GM21619 (cell line): ENCODE measurements around the gene MYLK4.

Experiments
- ATAC-seq: cut with Tn5 transposase; IDR thresholded peaks from one replicate; pipeline ENCODE4 v1.9.1; 2021; ENCODE audit not compliant: unreplicated experiment

The MYLK4 gene

DNA sequence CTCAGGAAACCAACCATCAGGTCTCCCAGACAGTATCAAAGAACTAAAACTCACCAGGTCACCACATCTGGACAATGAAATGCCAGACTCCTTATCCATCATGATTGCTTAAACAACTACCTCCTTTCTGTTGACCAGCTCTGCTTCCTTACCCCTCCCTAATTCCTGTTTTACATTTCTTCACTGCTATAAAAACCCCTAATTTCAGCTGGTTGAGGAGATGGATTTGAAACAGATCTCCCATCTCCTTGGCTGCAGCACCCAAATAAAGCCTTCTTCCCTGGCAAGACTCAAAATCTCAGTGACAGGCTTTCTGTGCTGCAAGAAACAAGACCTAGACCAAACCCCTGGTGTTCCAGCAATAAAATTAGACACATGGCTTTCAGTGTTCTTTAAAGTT, 40.3 kb downstream of the MYLK4 start:
- ATAC-seq = no peak

DNA sequence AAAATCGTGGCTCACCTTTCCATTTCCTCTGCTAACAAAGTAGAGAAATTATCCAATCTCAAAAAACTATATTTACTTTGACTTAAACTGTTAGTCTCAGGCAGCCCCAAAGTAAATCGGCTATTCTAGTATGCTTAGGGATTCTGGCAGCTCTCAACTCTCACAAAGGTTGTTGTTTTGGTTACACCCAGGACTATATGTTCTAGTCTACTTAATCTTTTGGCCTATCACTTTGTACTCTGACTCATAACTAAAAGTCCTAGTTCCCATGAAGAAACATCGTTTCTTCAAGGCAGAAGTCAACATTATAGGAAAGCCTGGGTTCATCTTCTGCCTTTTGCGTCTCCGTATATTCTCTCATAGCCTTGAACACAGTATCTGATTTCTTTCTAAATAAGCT, 42.3 kb downstream of the MYLK4 start:
- ATAC-seq = no peak

- no peak for ATAC-seq
These were observed 44.2 kb downstream of the MYLK4 start for GRCh38 chr6:2706558-2706957.

GRCh38 chr6:2705256-2705655, 45.5 kb downstream of the MYLK4 start:
- ATAC-seq = no peak

GRCh38 chr6:2697291-2697690, 53.4 kb downstream of the MYLK4 start:
- ATAC-seq = no peak

- ATAC-seq = no peak
These were observed 55.1 kb downstream of the MYLK4 start for GRCh38 chr6:2695454-2696095.

DNA sequence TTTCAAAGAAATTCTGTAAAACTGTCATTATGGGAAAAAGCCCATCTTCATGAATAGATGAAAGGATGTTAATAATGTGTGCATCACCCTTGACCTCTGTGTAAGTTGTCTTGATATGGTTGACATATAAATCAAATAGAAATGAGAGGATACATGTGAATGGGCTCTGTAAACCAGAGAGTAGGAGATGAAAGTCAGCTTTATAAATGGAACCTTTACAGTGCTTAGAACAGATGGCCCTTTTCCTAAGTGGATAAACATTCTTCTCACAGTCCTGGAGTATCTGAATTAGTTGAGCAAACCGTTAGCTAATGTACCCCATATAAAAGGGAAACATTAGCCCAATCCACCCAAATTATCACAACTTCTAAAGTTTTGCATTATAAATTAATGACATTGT, 57.5 kb downstream of the MYLK4 start:
- ATAC-seq = no peak

GRCh38 chr6:2688401-2689064, 62.2 kb downstream of the MYLK4 start:
- ATAC-seq = no peak

GRCh38 chr6:2687456-2687855, 63.3 kb downstream of the MYLK4 start:
- no peak for ATAC-seq

GRCh38 chr6:2686515-2686914, 64.2 kb downstream of the MYLK4 start:
- ATAC-seq = no peak

DNA sequence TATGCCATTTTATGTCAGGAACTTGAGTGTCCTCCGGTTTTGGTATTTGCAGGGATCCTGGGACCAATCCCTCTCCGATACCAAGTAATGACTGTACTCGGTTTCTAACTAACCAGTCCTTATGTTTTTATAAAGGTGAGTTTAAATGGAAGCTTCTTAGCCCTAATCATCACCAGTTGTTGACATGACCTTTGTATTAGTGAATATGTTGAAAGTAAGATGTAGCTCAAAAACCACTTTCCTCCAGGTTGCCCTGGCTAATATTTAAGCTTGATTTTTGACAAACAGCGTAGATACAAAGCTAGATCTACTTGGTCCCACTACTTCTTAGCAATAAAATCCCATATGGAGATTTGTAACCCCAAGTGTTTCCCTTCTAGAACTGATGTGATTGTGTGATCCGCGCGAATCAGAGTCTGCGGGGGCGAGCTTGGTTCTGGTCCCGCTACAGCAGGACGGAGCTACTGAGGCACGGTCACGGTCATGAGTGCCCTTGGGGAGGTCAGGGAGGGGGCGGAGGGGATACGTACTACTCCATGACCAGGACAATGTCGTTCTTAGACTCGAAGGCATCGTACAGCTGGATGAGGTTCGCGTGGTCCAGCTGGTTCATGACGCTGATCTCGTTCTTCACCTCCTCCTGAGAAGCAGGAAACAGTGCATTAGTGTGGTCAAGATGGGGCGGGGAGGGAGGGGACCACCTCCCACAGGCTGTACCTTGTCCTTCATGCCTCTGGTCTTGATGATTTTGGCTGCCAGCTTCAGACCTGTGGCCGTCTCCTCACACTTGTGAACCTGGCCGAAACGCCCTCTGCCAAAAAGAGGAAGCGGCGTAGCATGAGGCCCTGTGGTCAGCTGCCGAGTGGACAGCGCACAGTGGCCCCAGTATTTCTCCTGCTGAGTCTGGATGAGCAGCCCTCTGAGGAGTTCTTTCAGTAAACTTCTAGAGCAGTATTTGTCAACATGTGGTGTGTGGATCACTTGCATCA, 65.7 kb downstream of the MYLK4 start:
- no peak for ATAC-seq

GRCh38 chr6:2684103-2684749, 66.5 kb downstream of the MYLK4 start:
- ATAC-seq = no peak

- no peak for ATAC-seq
These were observed 70.3 kb downstream of the MYLK4 start for GRCh38 chr6:2680264-2680922.

- ATAC-seq = no peak
These were observed 73.6 kb downstream of the MYLK4 start for GRCh38 chr6:2677080-2677593.

DNA sequence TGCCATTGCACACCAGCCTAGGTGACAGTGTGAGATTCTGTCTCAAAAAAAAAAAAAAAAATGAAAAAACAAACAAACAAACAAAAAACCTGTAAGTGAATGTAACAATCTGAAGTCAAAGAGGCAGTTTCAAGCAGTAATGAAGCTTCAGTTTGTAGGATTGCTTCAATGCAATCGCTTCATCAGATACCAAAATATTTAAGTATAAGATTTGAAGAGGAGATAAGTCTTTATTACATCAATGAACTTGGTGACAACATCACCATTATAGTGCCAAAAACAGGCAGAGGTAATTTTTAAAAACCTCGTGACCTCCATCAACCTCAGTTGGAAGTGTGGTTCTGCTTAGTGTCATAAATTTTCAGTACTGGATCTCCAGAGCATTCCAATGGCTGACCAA, 74.7 kb downstream of the MYLK4 start:
- ATAC-seq = no peak

DNA sequence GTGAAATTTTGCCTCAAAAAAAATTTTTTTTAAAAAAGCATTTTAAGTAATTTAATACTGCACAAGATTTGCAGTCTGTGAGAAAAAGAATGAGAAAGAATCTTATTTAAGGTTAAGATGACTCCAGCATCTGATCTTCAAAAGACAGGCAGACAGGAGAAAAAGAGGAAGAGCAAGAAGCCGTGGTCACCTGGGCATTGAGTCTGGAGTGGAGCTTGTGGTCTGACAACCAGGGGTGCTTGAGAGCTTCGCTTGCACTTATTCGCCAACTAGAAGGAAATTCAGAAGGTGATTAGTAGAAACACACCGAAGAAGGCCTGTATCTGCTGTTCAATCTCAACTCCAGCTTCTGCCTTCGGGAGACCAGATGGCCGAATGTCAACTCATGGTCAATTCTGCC, 75.9 kb downstream of the MYLK4 start:
- ATAC-seq = no peak

- ATAC-seq = no peak
These were observed 81.5 kb downstream of the MYLK4 start for GRCh38 chr6:2669067-2669700.

GRCh38 chr6:2667617-2668016, 83.1 kb downstream of the MYLK4 start:
- no peak for ATAC-seq

- ATAC-seq = no peak
These were observed 83.7 kb downstream of the MYLK4 start for GRCh38 chr6:2666906-2667575.
